OCI-LY3 (cell line): Measurements from ENCODE around the gene VTI1B.
"Not testable (repeated sequence)": the region's sequence is repeated elsewhere in the genome, so short reads cannot be mapped to it uniquely, and the experiment has no call there.

Experiments
- H2AFZ ChIP-seq: fragments of 200-600, 300-600 bp; shearing (Covaris generic); 2 replicates; pipeline ENCODE4 v1.6.0; 2014; ENCODE audit warnings: antibody characterized with exemption, low read depth, low read length
- H3K27ac ChIP-seq: fragments of 200-600, 300-600 bp; sonication (generic); 2 replicates; pipeline ENCODE4 v1.5.1; 2014; ENCODE audit warnings: mild to moderate bottlenecking, low read length, moderate library complexity, mixed read lengths
- H3K27me3 ChIP-seq: fragments of 200-600, 300-600 bp; sonication (generic); 2 replicates; pipeline ENCODE4 v1.6.1; 2014; ENCODE audit warnings: low read depth, low read length, mixed read lengths
- H3K36me3 ChIP-seq: fragments of 200-600, 300-600 bp; sonication (generic); replicated peaks from 2 replicates; pipeline ENCODE3; 2014; ENCODE audit warnings: low read depth, low read length, mixed read lengths
- H3K4me1 ChIP-seq: fragments of 300-600, 200-600 bp; sonication (generic); 2 replicates; pipeline ENCODE4 v1.6.1; 2014; ENCODE audit warnings: low read length, mixed read lengths
- H3K4me2 ChIP-seq: fragments of 200-600, 300-600 bp; sonication (generic); 2 replicates; pipeline ENCODE4 v1.6.1; 2014; ENCODE audit warnings: low read length, mixed read lengths
- H3K4me3 ChIP-seq: fragments of 300-600, 200-600 bp; sonication (generic); 2 replicates; pipeline ENCODE4 v1.5.1; 2014; ENCODE audit warnings: antibody characterized with exemption, mild to moderate bottlenecking, low read length, moderate library complexity
- H3K79me2 ChIP-seq: fragments of 300-600, 200-600 bp; shearing (Covaris generic); 2 replicates; pipeline ENCODE4 v1.6.1; 2014; ENCODE audit warnings: mild to moderate bottlenecking, low read length, mixed read lengths
- H3K9ac ChIP-seq: fragments of 300-600, 200-600 bp; shearing (Covaris generic); 2 replicates; pipeline ENCODE4 v1.6.0; 2014; ENCODE audit warnings: mild to moderate bottlenecking, low read length, moderate library complexity
- H3K9me3 ChIP-seq: fragments of 200-600, 300-600 bp; shearing (Covaris generic); 2 replicates; pipeline ENCODE4 v1.6.1; 2014; ENCODE audit warnings: low read length, mixed read lengths; ENCODE audit not compliant: insufficient read depth
- H4K20me1 ChIP-seq: fragments of 200-600, 300-600 bp; sonication (generic); 2 replicates; pipeline ENCODE4 v1.6.1; 2016; ENCODE audit warnings: low read length, mixed read lengths; ENCODE audit not compliant: insufficient read depth
- CTCF ChIP-seq: fragments of 200-600, 300-600 bp; sonication (generic); IDR thresholded peaks from 2 replicates; pipeline ENCODE4 v1.5.1; 2014; ENCODE audit warnings: antibody characterized with exemption, low read length, low read depth
- EZH2phosphoT487 ChIP-seq: fragments of 200-600 bp; shearing (Covaris generic); IDR thresholded peaks from 2 replicates; pipeline ENCODE4 v1.6.1; 2018; ENCODE audit warnings: antibody characterized with exemption, mixed run types, low read depth

Gene VTI1B

DNA sequence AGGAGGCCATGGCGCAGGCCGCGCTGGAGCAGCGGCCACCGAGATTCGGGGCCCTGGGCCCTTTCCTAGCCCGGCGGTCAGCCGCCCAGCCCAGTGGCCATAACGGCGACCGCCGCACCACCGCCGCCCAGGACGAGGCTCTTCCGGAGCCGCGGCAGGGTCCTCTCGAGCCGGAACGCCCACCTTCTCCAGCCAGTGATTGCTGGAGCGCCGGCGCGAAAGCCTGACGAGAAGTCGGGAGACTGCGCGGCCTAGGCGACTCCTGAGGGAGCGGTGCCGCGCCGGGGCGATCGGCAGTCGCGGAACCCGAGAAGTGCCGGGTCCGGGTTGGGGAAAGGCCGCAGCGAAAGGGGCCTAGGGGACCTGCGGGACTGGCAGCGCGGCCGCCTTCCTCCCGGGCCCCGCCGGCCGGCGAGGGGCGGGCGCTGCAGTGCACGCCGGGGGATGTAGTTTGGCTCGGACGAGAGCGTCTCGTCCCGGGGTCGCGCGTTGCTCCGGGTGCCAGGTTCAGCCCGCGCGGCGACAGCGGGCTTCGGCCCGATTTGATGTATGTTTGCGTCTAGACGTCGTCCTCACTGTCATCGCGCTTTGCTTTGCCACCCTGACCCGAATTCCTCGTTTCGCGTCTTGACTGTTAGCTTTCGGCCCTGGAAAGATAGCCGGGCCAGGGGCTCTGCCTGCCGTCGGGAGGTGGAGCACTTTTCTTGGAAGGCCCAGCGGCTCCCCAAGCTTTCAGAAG, at the start of gene VTI1B:
Gene VTI1B, minus strand, starts transcription at position 153 of the 739 bp plus-strand sequence. Its CDS starts 143 bp downstream, at position 10.
- peak within 1 kb of the TSS; percentile 78 for H3K9ac ChIP-seq
- H3K27me3 ChIP-seq, result no peaks in the 10 kb centered on the region
- H3K79me2 ChIP-seq, result peaks cover 19% of the 10 kb centered on the region
- H3K36me3 ChIP-seq, result peaks cover 23% of the 10 kb centered on the region
- peak within 1 kb of the TSS; percentile 69 for H3K27ac ChIP-seq
- peak within 1 kb of the TSS; percentile 97 for H3K4me3 ChIP-seq
- TF ChIP-seq CTCF (no peak), EZH2phosphoT487 (no peak)
- H3K4me2 ChIP-seq, result peak within 1 kb of the TSS; percentile 89
- peak within 1 kb of the TSS; percentile 96 for H2AFZ ChIP-seq
- peaks cover 4% of the 10 kb centered on the region; the same call in 1 of the 2 replicates for H4K20me1 ChIP-seq
- no peaks in the 10 kb centered on the region for H3K9me3 ChIP-seq
- peaks cover 12% of the 10 kb centered on the region for H3K4me1 ChIP-seq

- Histone ChIP-seq H3K9ac (no peak overlapping the region), H3K79me2 (no peaks in the 10 kb centered on the region), H2AFZ (peak overlapping the region; percentile 69; the same call in 1 of the 2 replicates), H3K4me1 (no peaks in the 10 kb centered on the region), H3K4me2 (peak overlapping the region; percentile 26; the same call in 1 of the 2 replicates), H3K4me3 (no peak overlapping the region), H4K20me1 (no peaks in the 10 kb centered on the region), H3K27ac (no peak overlapping the region), H3K27me3 (peaks cover 24% of the 10 kb centered on the region), H3K9me3 (no peaks in the 10 kb centered on the region), H3K36me3 (no peaks in the 10 kb centered on the region)
- TF ChIP-seq CTCF (no peak), EZH2phosphoT487 (no peak)
These were observed 47.9 kb upstream of the VTI1B start for GRCh38 chr14:67722293-67722692.

DNA sequence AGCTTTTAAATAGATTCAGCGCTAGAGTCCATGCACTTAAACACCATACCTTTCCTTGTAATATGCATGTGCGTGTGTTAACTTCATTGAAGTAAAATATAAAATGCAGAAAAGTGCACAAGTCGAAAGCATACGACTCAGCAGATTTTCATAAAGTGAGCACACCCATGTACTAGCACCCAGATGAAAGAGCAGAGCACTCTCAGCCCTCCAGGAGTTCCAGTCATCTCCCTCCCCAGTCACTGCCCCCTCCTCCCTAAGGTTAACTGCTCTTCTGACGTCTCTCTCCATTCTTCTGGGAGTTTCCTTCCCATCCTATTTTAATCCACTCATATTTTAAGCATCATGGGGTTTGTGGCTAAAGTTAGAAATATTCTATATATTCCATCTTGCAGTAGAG, 47.4 kb upstream of the VTI1B start:
- Histone ChIP-seq H2AFZ (no peak overlapping the region), H3K4me2 (no peak overlapping the region)
- no peak for TF ChIP-seq CTCF
- no peak for TF ChIP-seq EZH2phosphoT487

GRCh38 chr14:67719866-67720265, 45.4 kb upstream of the VTI1B start:
- no peaks in the 10 kb centered on the region for H3K36me3 ChIP-seq
- no peak overlapping the region for H3K4me2 ChIP-seq
- H3K27ac ChIP-seq, result no peak overlapping the region

More for the DNA sequence above, 47.4 kb upstream of the VTI1B start:
- no peak overlapping the region for H3K4me3 ChIP-seq
- no peaks in the 10 kb centered on the region for H4K20me1 ChIP-seq
- H3K4me1 ChIP-seq, result no peaks in the 10 kb centered on the region
- H3K27ac ChIP-seq, result no peak overlapping the region
- no peak overlapping the region for H3K9ac ChIP-seq
- H3K36me3 ChIP-seq, result no peaks in the 10 kb centered on the region
- H3K9me3 ChIP-seq, result no peaks in the 10 kb centered on the region
- H3K79me2 ChIP-seq, result no peaks in the 10 kb centered on the region
- H3K27me3 ChIP-seq, result peaks cover 24% of the 10 kb centered on the region

GRCh38 chr14:67719385-67719784, 45.0 kb upstream of the VTI1B start:
- H3K9me3 ChIP-seq, H3K4me2 ChIP-seq, H4K20me1 ChIP-seq, H3K79me2 ChIP-seq, H3K4me3 ChIP-seq, H3K27ac ChIP-seq, H2AFZ ChIP-seq, H3K36me3 ChIP-seq, H3K4me1 ChIP-seq, H3K9ac ChIP-seq: not testable (repeated sequence)
- peaks cover 24% of the 10 kb centered on the region for H3K27me3 ChIP-seq

More at GRCh38 chr14:67719866-67720265, 45.4 kb upstream of the VTI1B start:
- no peak overlapping the region for H2AFZ ChIP-seq
- H3K27me3 ChIP-seq, result peaks cover 24% of the 10 kb centered on the region
- H3K4me3 ChIP-seq, result no peak overlapping the region
- H3K9me3 ChIP-seq, result no peaks in the 10 kb centered on the region
- H4K20me1 ChIP-seq, result no peaks in the 10 kb centered on the region
- H3K4me1 ChIP-seq, result no peaks in the 10 kb centered on the region
- H3K79me2 ChIP-seq, result no peaks in the 10 kb centered on the region
- H3K9ac ChIP-seq, result no peak overlapping the region
- no peak for TF ChIP-seq EZH2phosphoT487
- TF ChIP-seq CTCF, result no peak
